K562 (cell line): ENCODE results near the gene GALNT13.

Experiments used
- ARID4B ChIP-seq: sonication (generic); formaldehyde crosslinking; IDR thresholded peaks from 2 replicates; pipeline ENCODE4 v1.8.0; 2022; ENCODE audit warnings: mild to moderate bottlenecking, missing genetic modification reagents
- CBX5 ChIP-seq: IDR thresholded peaks from 2 replicates; pipeline ENCODE4 v1.6.1; 2014; ENCODE audit warnings: low read depth, borderline replicate concordance
- ETV6 ChIP-seq, 3 experiments: fragments of 150-350 bp in 1 of 3; sonication (generic) in 1 of 3; formaldehyde crosslinking in 1 of 3; IDR thresholded peaks; 2 replicates each; pipeline versions ENCODE4 v1.6.1 to v1.8.0; 2014 to 2022; ENCODE audit warnings: borderline replicate concordance in 2 of 3, low read depth in 2 of 3, antibody characterized with exemption in 1 of 3, low read length in 1 of 3, mild to moderate bottlenecking in 1 of 3, missing genetic modification reagents in 1 of 3
- HDAC6 ChIP-seq: IDR thresholded peaks from 2 replicates; pipeline ENCODE4 v1.6.1; 2012; ENCODE audit warnings: low read depth, mild to moderate bottlenecking, control low read depth, inconsistent platforms, low read length, moderate library complexity
- THRAP3 ChIP-seq: fragments of 450-650 bp; IDR thresholded peaks from 2 replicates; pipeline ENCODE4 v1.6.1; 2016; ENCODE audit warnings: mild to moderate bottlenecking, inconsistent platforms, borderline replicate concordance
- ZNF232 ChIP-seq: sonication (generic); formaldehyde crosslinking; IDR thresholded peaks from 2 replicates; pipeline ENCODE4 v1.8.0; 2022; ENCODE audit warnings: mild to moderate bottlenecking, missing genetic modification reagents
- ZNF780A ChIP-seq: fragments of 250-450 bp; sonication (Bioruptor Pico); IDR thresholded peaks from 2 replicates; pipeline ENCODE4 v1.5.0; 2021; ENCODE audit warnings: mild to moderate bottlenecking
- TF ChIP-seq, protein P1 (sequence below), 3 experiments: IDR thresholded peaks in 2 of 3; conservative IDR thresholded peaks in 1 of 3; 2 replicates each; pipeline ENCODE4 v1.5.1; 2011 to 2012; ENCODE audit warnings: low read length in 3 of 3, mild to moderate bottlenecking in 3 of 3, control low read depth in 2 of 3, improper control_type of control experiment in 1 of 3, inconsistent platforms in 1 of 3, low read depth in 1 of 3, mixed read lengths in 1 of 3, moderate library complexity in 1 of 3; ENCODE audit not compliant: insufficient read depth in 2 of 3

DNA sequence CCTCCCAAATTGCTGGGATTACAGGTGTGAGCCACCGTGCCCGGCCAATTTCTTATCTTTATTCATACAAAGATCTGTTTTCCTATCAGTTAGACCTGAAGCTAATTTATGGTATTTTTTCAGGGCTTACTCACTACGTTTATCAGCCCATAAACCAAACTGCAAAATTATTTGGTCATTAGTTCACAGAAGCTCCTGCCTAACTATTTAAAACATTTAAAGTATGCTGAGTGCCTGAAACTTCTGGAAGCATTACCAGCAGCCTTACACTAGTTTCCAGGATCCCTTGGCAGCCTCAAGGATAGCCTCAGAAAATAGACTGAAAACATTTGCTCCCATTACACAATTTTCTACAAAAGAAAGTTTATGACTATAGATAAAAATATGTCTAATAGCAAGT, 68.8 kb downstream of the GALNT13 start:
- TF ChIP-seq, protein P1, sequence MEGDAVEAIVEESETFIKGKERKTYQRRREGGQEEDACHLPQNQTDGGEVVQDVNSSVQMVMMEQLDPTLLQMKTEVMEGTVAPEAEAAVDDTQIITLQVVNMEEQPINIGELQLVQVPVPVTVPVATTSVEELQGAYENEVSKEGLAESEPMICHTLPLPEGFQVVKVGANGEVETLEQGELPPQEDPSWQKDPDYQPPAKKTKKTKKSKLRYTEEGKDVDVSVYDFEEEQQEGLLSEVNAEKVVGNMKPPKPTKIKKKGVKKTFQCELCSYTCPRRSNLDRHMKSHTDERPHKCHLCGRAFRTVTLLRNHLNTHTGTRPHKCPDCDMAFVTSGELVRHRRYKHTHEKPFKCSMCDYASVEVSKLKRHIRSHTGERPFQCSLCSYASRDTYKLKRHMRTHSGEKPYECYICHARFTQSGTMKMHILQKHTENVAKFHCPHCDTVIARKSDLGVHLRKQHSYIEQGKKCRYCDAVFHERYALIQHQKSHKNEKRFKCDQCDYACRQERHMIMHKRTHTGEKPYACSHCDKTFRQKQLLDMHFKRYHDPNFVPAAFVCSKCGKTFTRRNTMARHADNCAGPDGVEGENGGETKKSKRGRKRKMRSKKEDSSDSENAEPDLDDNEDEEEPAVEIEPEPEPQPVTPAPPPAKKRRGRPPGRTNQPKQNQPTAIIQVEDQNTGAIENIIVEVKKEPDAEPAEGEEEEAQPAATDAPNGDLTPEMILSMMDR (IDR thresholded peaks at IDR 0.05 in 2 of 3, conservative IDR thresholded peaks at IDR 0.05 in 1 of 3; ENCODE audit: insufficient read depth in 2 of 3, low read depth in 1 of 3, low read length in 3 of 3): no peak
- TF ChIP-seq ZNF232 (CRISPR knock-in tag): no peak
- TF ChIP-seq ZNF780A: no peak
- TF ChIP-seq HDAC6: no peak
- no peak for TF ChIP-seq THRAP3
- TF ChIP-seq ARID4B (CRISPR knock-in tag): no peak
- no peak for TF ChIP-seq ETV6 (IDR thresholded peaks at IDR 0.05; ENCODE audit: borderline replicate concordance in 1 of 2, low read depth in 2 of 2, low read length in 1 of 2)
- no peak for TF ChIP-seq ETV6 (CRISPR knock-in tag; IDR thresholded peaks at IDR 0.05; ENCODE audit: borderline replicate concordance)
- no peak for TF ChIP-seq CBX5
